GM21515 (cell line): ENCODE measurements around the gene KRT13.

Source experiments
- ATAC-seq: cut with Tn5 transposase; IDR thresholded peaks from one replicate; pipeline ENCODE4 v1.9.1; 2021; ENCODE audit not compliant: unreplicated experiment

KRT13 gene

GRCh38 chr17:41498276-41498675 is 7.1 kb downstream of the KRT13 start:
- no peak for ATAC-seq

GRCh38 chr17:41496803-41497484 is 8.5 kb downstream of the KRT13 start:
- ATAC-seq = peak; percentile 72

GRCh38 chr17:41494524-41494923 is 10.9 kb downstream of the KRT13 start:
- ATAC-seq = no peak

- no peak for ATAC-seq
Observed at GRCh38 chr17:41492771-41493170, 12.6 kb downstream of the KRT13 start.

GRCh38 chr17:41492351-41492750 is 13.1 kb downstream of the KRT13 start:
- ATAC-seq = no peak

- no peak for ATAC-seq
Observed at GRCh38 chr17:41491476-41491875, 13.9 kb downstream of the KRT13 start.

- ATAC-seq = no peak
Observed at GRCh38 chr17:41490000-41490990, 15.1 kb downstream of the KRT13 start.

- ATAC-seq = no peak
Observed at GRCh38 chr17:41489531-41489930, 15.9 kb downstream of the KRT13 start, which contains the start of gene KRT36. KRT36 (minus strand) TSS chr17:41489910; CDS start chr17:41489864, 46 bp downstream.

- ATAC-seq = no peak
Observed at GRCh38 chr17:41486809-41487530, 18.4 kb downstream of the KRT13 start.

- no peak for ATAC-seq
Observed at GRCh38 chr17:41486316-41486715, 19.1 kb downstream of the KRT13 start.

- ATAC-seq = no peak
Observed at GRCh38 chr17:41484920-41485904, 20.2 kb downstream of the KRT13 start.

GRCh38 chr17:41483991-41484826 is 21.2 kb downstream of the KRT13 start:
- no peak for ATAC-seq

- no peak for ATAC-seq
Observed at GRCh38 chr17:41483531-41483930, 21.9 kb downstream of the KRT13 start.

- no peak for ATAC-seq
Observed at GRCh38 chr17:41481036-41481435, 24.4 kb downstream of the KRT13 start, which contains the start of gene KRT35. KRT35 (minus strand) TSS chr17:41481151; CDS start chr17:41481097, 54 bp downstream.

GRCh38 chr17:41480581-41480980 is 24.8 kb downstream of the KRT13 start:
- ATAC-seq = no peak

- no peak for ATAC-seq
Observed at GRCh38 chr17:41480136-41480535, 25.3 kb downstream of the KRT13 start.

GRCh38 chr17:41478237-41478636 is 27.2 kb downstream of the KRT13 start:
- ATAC-seq = no peak

- no peak for ATAC-seq
Observed at GRCh38 chr17:41476866-41477815, 28.3 kb downstream of the KRT13 start.
